ENCODE data around the gene GDAP1L1.

GDAP1L1 gene

GRCh38 chr20:44247131-44247571, at the start of gene GDAP1L1:
Gene GDAP1L1, plus strand, starts transcription at chr20:44247308. Its CDS starts 27 bp downstream, at chr20:44247335.
- DNase-seq (ENCODE audit: low read depth in 2 of 2), result no peak

- DNase-seq (ENCODE audit: low read depth in 2 of 2), result no peak
These were observed 48.2 kb upstream of the GDAP1L1 start for GRCh38 chr20:44198872-44199271.

GRCh38 chr20:44199877-44200276, 47.2 kb upstream of the GDAP1L1 start:
- DNase-seq (ENCODE audit: low read depth in 2 of 2), result no peak

- DNase-seq (ENCODE audit: low read depth in 2 of 2), result no peak
These were observed 46.7 kb upstream of the GDAP1L1 start for GRCh38 chr20:44200371-44200770.

- no peak for DNase-seq (ENCODE audit: low read depth in 2 of 2)
These were observed 46.1 kb upstream of the GDAP1L1 start for GRCh38 chr20:44200983-44201382.

- DNase-seq (ENCODE audit: low read depth in 2 of 2), result no peak
These were observed 43.9 kb upstream of the GDAP1L1 start for GRCh38 chr20:44203161-44203560.

- peak; percentile 83 to 87 for DNase-seq (ENCODE audit: low read depth in 2 of 2)
These were observed 42.8 kb upstream of the GDAP1L1 start for GRCh38 chr20:44204156-44204831.

GRCh38 chr20:44204832-44205215, 42.3 kb upstream of the GDAP1L1 start:
- DNase-seq (ENCODE audit: low read depth in 2 of 2), result no peak

GRCh38 chr20:44206132-44206531, 41.0 kb upstream of the GDAP1L1 start:
- no peak for DNase-seq (ENCODE audit: low read depth in 2 of 2)

- DNase-seq (ENCODE audit: low read depth in 2 of 2), result no peak
These were observed 39.9 kb upstream of the GDAP1L1 start for GRCh38 chr20:44207126-44207723.

GRCh38 chr20:44208165-44208564, 38.9 kb upstream of the GDAP1L1 start:
- DNase-seq (ENCODE audit: low read depth in 2 of 2), result no peak

GRCh38 chr20:44208770-44209169, 38.3 kb upstream of the GDAP1L1 start:
- no peak for DNase-seq (ENCODE audit: low read depth in 2 of 2)

GRCh38 chr20:44209686-44210405, 37.3 kb upstream of the GDAP1L1 start:
- no peak for DNase-seq (ENCODE audit: low read depth in 2 of 2)

- DNase-seq (ENCODE audit: low read depth in 2 of 2), result peak; percentile 94
These were observed 36.5 kb upstream of the GDAP1L1 start, which contains the start of gene OSER1 for GRCh38 chr20:44210406-44211176. Gene OSER1, minus strand, starts transcription at chr20:44210771. Its CDS starts 3,814 bp downstream, at chr20:44206957.

GRCh38 chr20:44211177-44212039, 35.7 kb upstream of the GDAP1L1 start:
- no peak for DNase-seq (ENCODE audit: low read depth in 2 of 2)

- no peak for DNase-seq (ENCODE audit: low read depth in 2 of 2)
These were observed 34.3 kb upstream of the GDAP1L1 start for GRCh38 chr20:44212792-44213191.

- DNase-seq (ENCODE audit: low read depth in 2 of 2), result peak; percentile 34 to 37
These were observed 32.0 kb upstream of the GDAP1L1 start for GRCh38 chr20:44215125-44215524.

GRCh38 chr20:44217342-44218092, 29.6 kb upstream of the GDAP1L1 start:
- peak; percentile 25 to 30 for DNase-seq (ENCODE audit: low read depth in 2 of 2)

GRCh38 chr20:44218446-44218845, 28.7 kb upstream of the GDAP1L1 start:
- no peak for DNase-seq (ENCODE audit: low read depth in 2 of 2)

GRCh38 chr20:44219170-44219730, 27.9 kb upstream of the GDAP1L1 start:
- DNase-seq (ENCODE audit: low read depth in 2 of 2), result no peak
